Keratinocyte (primary cell): ENCODE data around the gene GOLGA7B. TPM values are rescaled to one million over a fixed set of nuclear protein-coding genes. Genes with fewer than 3 reads are reported as not detected.
A peak's percentile ranks its signal among the peaks of the same experiment; 100 is the strongest.

Experiments used
- DNase-seq: peaks from one replicate; pipeline ENCODE4 v3.0.0-alpha.2; 2011; ENCODE audit warnings: low read depth, missing footprints, low spot score
- FAIRE-seq: peaks from 2 replicates; lab custom pipeline; 2011; peaks lifted over from hg19 to GRCh38; lab: Jason Lieb, UNC
- H2AFZ ChIP-seq: 2 replicates; pipeline ENCODE4 v1.6.0; 2012; ENCODE audit warnings: low read length, control low read depth, inconsistent platforms; ENCODE audit not compliant: control insufficient read depth
- H3K27ac ChIP-seq: 2 replicates; pipeline ENCODE4 v1.5.1; 2011; ENCODE audit warnings: low read length; ENCODE audit not compliant: control insufficient read depth, insufficient read depth
- H3K27me3 ChIP-seq: 3 replicates; pipeline ENCODE4 v1.6.0; 2011; ENCODE audit warnings: low read length; ENCODE audit not compliant: control insufficient read depth, insufficient read depth; ENCODE audit errors: extremely low read depth
- H3K36me3 ChIP-seq, 2 experiments: 2 replicates in 1 of 2; 3 replicates in 1 of 2; pipeline ENCODE4 v1.5.1; 2011; ENCODE audit warnings: low read length in 2 of 2, mild to moderate bottlenecking in 1 of 2; ENCODE audit not compliant: control insufficient read depth in 2 of 2, insufficient read depth in 2 of 2; ENCODE audit errors: extremely low read depth in 1 of 2
- H3K4me1 ChIP-seq: 3 replicates; pipeline ENCODE4 v1.5.1; 2011; ENCODE audit warnings: low read length; ENCODE audit not compliant: control insufficient read depth, insufficient read depth; ENCODE audit errors: extremely low read depth
- H3K4me2 ChIP-seq: 3 replicates; pipeline ENCODE4 v1.6.0; 2011; ENCODE audit warnings: low read depth, low read length; ENCODE audit not compliant: control insufficient read depth, insufficient read depth; ENCODE audit errors: extremely low read depth
- H3K4me3 ChIP-seq, 3 experiments: fragments of 200-600 bp in 1 of 3; sonication (generic) in 1 of 3; 2 replicates in 2 of 3; 3 replicates in 1 of 3; pipeline ENCODE4 v1.5.1; 2011 to 2016; ENCODE audit warnings: low read length in 3 of 3, mild to moderate bottlenecking in 3 of 3, control low read depth in 2 of 3, inconsistent platforms in 1 of 3, low read depth in 1 of 3, mixed read lengths in 1 of 3, mixed run types in 1 of 3, moderate library complexity in 1 of 3; ENCODE audit not compliant: control insufficient read depth in 2 of 3, insufficient read depth in 2 of 3; ENCODE audit errors: extremely low read depth in 1 of 3
- H3K79me2 ChIP-seq: 2 replicates; pipeline ENCODE4 v1.6.0; 2012; ENCODE audit warnings: low read length; ENCODE audit not compliant: control insufficient read depth, insufficient read depth
- H3K9ac ChIP-seq: 3 replicates; pipeline ENCODE4 v1.6.0; 2011; ENCODE audit warnings: low read length; ENCODE audit not compliant: control insufficient read depth, insufficient read depth; ENCODE audit errors: extremely low read depth
- H3K9me1 ChIP-seq: 3 replicates; pipeline ENCODE4 v1.6.0; 2011; ENCODE audit warnings: low read length; ENCODE audit not compliant: control insufficient read depth, insufficient read depth; ENCODE audit errors: extremely low read depth
- H3K9me3 ChIP-seq: 2 replicates; pipeline ENCODE4 v1.5.1; 2012; ENCODE audit warnings: low read depth, low read length; ENCODE audit not compliant: control insufficient read depth
- H4K20me1 ChIP-seq: 3 replicates; pipeline ENCODE4 v1.6.0; 2011; ENCODE audit warnings: low read length; ENCODE audit not compliant: control insufficient read depth, insufficient read depth; ENCODE audit errors: extremely low read depth
- CTCF ChIP-seq, 3 experiments: IDR thresholded peaks in 1 of 3; conservative IDR thresholded peaks in 1 of 3; optimal IDR thresholded peaks in 1 of 3; 2 replicates in 2 of 3; 3 replicates in 1 of 3; pipeline versions ENCODE3 to v1.5.1; 2011; ENCODE audit warnings: low read length in 3 of 3, mild to moderate bottlenecking in 3 of 3, moderate library complexity in 2 of 3, control low read depth in 1 of 3, inconsistent platforms in 1 of 3; ENCODE audit not compliant: insufficient read depth in 2 of 3; ENCODE audit errors: extremely low read depth in 1 of 3
- EZH2 ChIP-seq: IDR thresholded peaks from one replicate; pipeline ENCODE4 v1.6.1; 2012; ENCODE audit warnings: inconsistent platforms, mild to moderate bottlenecking, low read length, moderate library complexity
- dilution Hi-C: fragments of 300-500 bp; cut with MboI; formaldehyde crosslinking; loops from one replicate; pipeline ENCODE4 v1.7.0; 2020; ENCODE audit warnings: low sequenced_read_pairs; ENCODE audit not compliant: extremely low pct_ligation_motif_present
- polyA plus RNA-seq, 5 experiments: library from polyadenylated mRNA; depleted of rRNA in 3 of 5; stranded (reverse) in 3 of 5; stranded (forward) in 1 of 5; unstranded in 1 of 5; fragments of >200 nt; gene quantifications; 1 replicate in 1 of 5; 2 replicates in 3 of 5; 3 replicates in 1 of 5; pipeline versions ENCODE4 v1.2.1 to v1.2.3, GENCODE V29; 2011 to 2012; ENCODE audit warnings: missing spikeins in 2 of 5, low read depth in 1 of 5, low replicate concordance in 1 of 5

The GOLGA7B gene
- polyA plus RNA-seq, 1 donor (not counting 4 experiments of a cell fraction or from before 2014, with no cell fraction given) = 4.9 TPM

DNA sequence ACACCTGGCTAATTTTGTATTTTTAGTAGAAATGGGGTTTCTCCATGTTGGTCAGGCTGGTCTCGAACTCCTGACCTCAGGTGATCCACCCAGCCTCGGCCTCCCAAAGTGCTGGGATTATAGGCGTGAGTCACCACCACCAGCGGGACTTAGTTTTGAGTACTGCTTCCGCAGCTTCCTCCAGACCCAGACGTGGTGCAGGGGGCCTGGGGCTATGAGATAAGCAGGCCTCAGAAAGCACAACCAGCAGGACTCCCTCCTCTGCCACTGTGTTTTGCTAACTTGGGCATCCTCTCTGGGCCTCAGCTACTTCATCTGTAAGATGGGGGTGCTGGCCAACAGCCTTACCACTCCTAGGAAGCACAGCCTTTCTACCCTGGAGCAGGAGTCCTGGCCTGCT, 37.8 kb downstream of the GOLGA7B start:
- dilution Hi-C loops = no loop called here
- H3K27me3 ChIP-seq = no peaks in the 10 kb centered on the region
- H3K9me1 ChIP-seq = no peaks in the 10 kb centered on the region
- H3K27ac ChIP-seq = no peak overlapping the region
- H3K79me2 ChIP-seq = no peaks in the 10 kb centered on the region
- H3K9me3 ChIP-seq = no peaks in the 10 kb centered on the region
- H3K4me3 ChIP-seq = no peak overlapping the region
- H3K36me3 ChIP-seq = no peaks in the 10 kb centered on the region
- peaks cover 24% of the 10 kb centered on the region for H3K4me1 ChIP-seq
- H3K9ac ChIP-seq = no peak overlapping the region
- no peak for FAIRE-seq
- no peak for TF ChIP-seq EZH2
- TF ChIP-seq CTCF (optimal IDR thresholded peaks at IDR 0.05 in 1 of 3, IDR thresholded peaks at IDR 0.05 in 1 of 3, conservative IDR thresholded peaks at IDR 0.05 in 1 of 3; ENCODE audit: extremely low read depth in 1 of 3, insufficient read depth in 2 of 3, low read length in 3 of 3) = no peak
- H3K4me2 ChIP-seq = no peak overlapping the region
- no peak for DNase-seq
- no peaks in the 10 kb centered on the region for H4K20me1 ChIP-seq
- H2AFZ ChIP-seq = no peak overlapping the region

DNA sequence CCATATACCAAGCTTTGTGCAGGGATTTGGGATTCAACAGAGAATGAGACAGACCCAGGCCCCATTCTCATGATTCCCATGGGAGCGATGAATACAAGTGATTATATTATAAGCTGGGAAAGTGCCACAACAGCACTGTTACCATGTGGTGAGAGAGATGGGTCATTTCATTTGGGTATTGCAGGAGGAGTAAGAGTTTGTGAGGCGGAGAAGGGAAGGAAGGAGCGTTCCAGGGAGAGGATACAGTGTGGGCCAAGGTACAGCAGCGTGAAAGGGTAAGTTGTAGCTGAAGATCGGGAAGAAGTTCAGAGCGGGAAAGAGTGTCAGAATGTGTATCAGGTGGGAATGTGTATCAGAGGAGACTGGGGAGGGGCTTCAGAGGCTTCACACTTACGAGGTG, 38.5 kb downstream of the GOLGA7B start:
- no peak for TF ChIP-seq CTCF (optimal IDR thresholded peaks at IDR 0.05 in 1 of 3, IDR thresholded peaks at IDR 0.05 in 1 of 3, conservative IDR thresholded peaks at IDR 0.05 in 1 of 3; ENCODE audit: extremely low read depth in 1 of 3, insufficient read depth in 2 of 3, low read length in 3 of 3)
- Histone ChIP-seq H3K4me2 (peak overlapping the region; percentile 77), H2AFZ (no peak overlapping the region), H3K79me2 (no peaks in the 10 kb centered on the region), H3K4me1 (peaks cover 20% of the 10 kb centered on the region), H3K4me3 (no peak overlapping the region), H3K27me3 (no peaks in the 10 kb centered on the region), H3K36me3 (no peaks in the 10 kb centered on the region), H3K9ac (peak overlapping the region; percentile 73), H3K9me1 (no peaks in the 10 kb centered on the region), H4K20me1 (no peaks in the 10 kb centered on the region), H3K27ac (peak overlapping the region; percentile 74), H3K9me3 (no peaks in the 10 kb centered on the region)
- DNase-seq (no peak), FAIRE-seq (no peak)
- dilution Hi-C loops = no loop called here
